GM21423 (cell line): ENCODE data around the gene TIMM23B.
A peak's percentile ranks its signal among the peaks of the same experiment; 100 is the strongest.
"Not testable (repeated sequence)": the region's sequence is repeated elsewhere in the genome, so short reads cannot be mapped to it uniquely, and the experiment has no call there.

Experiments
- ATAC-seq: cut with Tn5 transposase; IDR thresholded peaks from one replicate; pipeline ENCODE4 v1.9.1; 2021; ENCODE audit warnings: mild to moderate bottlenecking, moderate library complexity; ENCODE audit not compliant: unreplicated experiment

Gene TIMM23B, protein sequence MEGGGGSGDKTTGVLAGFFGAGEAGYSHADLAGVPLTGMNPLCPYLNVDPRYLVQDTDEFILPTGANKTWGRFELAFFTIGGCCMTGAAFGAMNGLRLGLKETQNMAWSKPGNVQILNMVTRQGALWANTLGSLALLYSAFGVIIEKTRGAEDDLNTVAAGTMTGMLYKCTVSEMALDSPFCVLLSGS

DNA sequence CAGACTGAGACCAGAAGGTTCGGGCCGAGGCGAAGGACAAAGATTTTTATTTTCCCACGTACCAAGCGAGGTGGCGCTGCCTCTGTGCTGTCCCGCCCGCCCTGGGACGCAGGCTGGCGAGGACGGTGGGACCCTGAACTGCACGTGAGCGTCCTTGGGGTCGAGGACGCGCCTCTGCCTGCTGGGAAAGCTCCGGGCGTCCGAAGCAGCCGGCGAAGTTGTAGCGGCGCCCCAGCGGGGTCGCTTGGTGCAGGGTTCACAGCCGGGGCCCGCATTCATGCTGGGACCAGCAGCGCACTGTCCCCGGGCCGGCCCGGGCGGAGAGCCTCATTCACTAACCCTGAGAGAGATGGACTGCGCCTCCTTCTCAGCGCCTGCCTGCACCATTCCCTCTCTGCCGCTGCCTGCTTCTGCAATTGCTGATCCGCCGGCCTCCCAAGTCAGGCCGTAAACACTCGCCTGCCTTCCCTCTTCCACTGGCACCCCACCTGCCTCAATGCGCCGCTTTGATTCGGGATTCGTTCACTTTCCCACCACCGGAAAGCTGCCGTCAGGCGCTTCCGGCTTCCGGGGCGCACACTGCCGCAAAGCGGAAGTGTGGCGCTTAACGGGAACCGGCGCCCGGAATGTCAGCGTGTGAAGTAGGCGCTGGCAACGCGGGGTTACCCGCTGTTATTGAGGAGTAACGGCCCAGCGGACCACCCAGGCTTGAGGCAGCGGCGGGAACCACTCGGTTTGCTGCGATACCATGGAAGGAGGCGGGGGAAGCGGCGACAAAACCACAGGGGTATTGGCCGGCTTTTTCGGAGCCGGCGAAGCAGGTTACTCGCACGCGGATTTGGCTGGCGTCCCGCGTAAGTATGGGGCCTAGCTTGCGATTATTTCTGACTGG, at the start of gene TIMM23B, which contains the start of gene PARG:
TIMM23B (plus strand) TSS at position 607 of the 892 bp plus-strand sequence; CDS start at position 749, 142 bp downstream.
PARG (minus strand) TSS at position 581 of the 892 bp plus-strand sequence; CDS start at position 279, 302 bp downstream.
- ATAC-seq: peak; percentile 75

DNA sequence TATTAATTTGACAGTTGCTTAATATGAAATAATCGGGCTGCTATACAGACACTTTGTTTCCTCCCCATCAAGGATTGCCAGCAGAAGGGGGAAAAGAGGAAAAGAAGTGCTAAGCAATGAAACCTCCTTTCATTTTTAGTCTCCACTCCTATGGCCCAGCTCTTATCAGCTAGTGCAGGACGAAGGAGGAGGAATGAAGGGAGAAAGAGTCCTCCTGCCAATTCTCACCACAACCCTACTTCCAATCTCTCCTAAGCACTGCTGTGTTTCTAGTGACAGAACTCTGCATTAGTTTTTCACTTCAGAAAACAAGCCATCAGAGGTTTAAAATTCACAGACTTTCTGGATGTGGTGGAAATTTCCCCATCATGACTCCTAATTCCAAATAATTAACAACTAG, 41.9 kb upstream of the TIMM23B start:
- ATAC-seq: not testable (repeated sequence)

DNA sequence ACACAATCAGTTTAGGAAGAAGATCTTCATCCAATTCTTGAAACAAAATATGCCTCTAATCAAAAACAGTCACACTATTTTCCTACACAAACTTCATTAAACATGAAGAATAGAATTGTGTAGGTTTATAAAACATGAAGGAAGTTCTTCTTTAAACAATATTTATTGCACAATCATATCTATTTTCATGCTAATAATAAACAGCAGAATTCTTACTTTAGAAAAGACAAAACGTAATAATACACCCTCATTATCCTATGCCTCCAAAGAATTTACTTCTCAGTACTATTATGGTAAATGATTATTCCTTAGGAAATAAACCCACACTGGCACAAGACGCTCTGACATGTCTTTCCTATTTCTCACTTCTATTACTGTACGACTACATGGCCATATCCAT, 41.4 kb upstream of the TIMM23B start:
- not testable (repeated sequence) for ATAC-seq

DNA sequence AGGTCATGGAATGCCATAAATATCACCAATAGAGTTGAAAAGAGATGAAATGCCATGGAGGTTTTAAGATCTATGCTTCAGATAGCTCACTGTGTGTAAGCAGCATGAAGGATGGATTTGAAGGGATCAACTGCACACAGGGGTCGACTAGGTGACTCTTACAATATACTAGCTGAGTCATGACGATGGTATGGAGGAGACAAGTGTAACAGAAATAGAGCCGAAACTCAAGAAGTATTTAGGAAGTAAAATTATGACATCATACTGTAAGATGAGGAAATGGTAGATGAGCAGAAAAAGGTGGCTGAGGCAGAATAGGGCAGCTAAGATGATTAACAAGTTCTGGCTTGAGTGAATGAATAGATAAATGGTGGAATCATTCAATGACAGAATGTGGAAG, 38.0 kb upstream of the TIMM23B start:
- not testable (repeated sequence) for ATAC-seq

DNA sequence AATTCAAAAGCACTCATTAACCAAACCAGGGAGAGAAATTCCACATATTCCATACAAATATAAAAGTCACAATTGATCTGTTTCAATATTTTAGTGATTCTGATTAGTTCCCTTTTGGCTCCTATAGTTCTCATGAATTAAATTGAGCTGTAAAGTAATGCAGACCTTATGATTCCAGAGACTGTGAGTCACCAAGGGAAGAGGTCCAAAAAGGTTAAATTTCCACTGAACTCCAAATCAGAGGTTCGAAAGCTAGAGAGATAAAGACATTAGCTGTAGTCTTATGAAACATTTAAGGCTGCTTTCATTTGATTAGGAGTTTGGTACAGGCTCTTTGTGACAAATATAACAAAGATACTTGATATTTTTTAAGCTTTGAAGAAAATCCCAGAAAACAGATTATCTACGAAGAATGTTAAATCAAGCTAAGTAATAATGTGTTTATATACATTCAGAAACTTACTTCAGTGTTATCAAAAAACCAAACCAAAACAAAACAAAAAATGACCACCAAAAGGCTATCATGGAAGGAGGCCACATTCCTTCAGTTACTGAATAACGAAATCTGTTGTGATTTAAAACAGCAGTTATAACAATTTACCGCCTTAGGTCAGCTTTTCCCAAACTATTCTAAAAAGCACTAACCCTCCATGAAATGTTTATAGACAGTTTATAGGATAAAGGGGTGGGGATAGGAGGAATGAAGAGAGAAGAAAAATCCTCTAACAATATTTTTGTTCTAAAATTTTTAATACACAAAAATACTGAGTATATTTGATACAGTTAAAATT, 33.4 kb upstream of the TIMM23B start:
- not testable (repeated sequence) for ATAC-seq

DNA sequence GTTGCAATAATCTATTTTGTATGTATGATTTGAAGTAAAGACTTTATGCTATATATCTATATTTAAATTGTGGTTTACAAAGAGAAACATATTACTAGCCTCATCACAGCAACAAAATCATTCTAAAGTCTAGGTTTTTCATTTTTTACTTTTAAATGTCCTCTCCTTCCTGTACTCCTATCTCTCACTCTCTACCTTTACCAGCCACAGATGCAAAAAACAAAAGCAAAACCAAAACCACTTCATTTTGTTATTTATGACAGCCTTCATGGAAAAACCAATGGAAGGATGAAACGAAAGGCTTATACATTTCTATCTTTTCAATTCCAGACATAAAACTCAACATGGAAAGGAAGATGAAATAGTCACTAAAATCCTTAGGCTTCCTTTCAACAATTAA, 31.6 kb upstream of the TIMM23B start:
- not testable (repeated sequence) for ATAC-seq

DNA sequence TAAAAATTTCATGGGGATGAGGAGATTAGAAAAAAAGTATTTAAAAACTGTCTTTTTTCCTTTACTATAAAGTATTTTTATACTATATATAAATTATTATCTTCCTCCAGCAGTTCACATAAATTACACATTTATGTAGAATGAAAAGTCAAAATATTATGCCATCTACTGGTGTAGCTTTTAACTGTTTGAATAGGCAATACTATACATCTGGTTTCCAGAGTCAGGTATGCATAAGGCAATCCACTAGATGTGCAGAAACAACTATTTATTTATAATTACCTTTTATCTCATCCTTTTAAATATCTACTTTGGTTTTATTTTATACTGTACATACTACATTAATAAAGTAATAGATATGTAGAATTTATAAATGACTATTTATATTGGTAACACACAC, 25.4 kb upstream of the TIMM23B start:
- not testable (repeated sequence) for ATAC-seq

DNA sequence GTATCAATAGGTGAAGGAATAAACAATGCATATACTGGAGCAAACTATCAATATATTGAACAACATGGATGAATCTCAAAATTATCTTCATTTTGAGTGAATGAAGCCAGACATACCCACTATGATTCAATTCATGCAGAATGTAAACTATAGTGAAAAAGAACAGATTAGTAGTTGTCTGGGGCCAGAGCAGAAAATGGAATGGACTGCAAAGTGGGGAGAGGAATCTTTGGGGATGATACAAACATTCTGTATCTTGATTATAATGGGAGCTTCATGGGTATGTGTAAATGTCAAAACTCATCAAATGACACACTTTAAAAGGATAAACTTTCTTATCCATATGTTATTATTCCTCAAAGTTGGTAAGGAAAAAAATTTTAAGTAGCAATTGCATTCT, 23.9 kb upstream of the TIMM23B start:
- ATAC-seq: not testable (repeated sequence)

DNA sequence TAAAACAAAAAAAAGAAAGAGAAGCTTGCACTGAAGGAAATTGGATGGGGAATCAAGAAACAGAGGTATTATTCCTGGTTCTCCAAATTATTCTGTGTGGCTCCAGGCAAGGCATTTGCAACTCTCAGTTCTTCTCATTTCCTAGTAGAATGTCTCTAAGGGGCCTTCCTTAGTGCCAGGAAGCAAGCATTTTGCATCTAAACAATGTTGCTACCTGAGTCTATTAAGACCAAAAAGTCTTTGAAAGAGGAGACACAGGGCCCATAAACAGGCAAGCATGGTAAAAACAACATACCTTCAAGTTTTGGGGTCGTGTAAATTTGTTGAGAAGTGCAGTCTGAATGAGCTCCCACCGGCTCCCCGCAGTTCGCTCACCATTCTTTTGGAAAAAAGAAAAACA, 19.8 kb upstream of the TIMM23B start:
- ATAC-seq: not testable (repeated sequence)

DNA sequence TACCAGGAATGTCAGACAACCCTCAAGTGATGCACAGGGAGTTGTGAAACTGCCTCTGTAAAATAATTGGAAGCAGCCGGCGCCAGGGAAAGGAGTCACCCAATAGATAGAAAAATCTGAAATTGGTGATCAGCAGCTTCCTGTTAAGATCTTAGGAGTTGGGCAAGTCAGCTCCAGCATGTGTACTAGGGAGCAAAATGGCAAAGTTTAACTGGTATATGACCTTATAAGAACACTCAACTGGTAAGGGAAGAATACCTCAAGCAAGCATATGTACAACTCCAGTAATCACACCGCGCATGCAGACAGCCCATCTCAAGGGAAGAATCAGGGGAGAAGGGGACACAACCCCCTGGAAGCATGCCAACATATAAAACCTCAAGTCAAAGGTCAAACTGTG, 18.3 kb upstream of the TIMM23B start:
- not testable (repeated sequence) for ATAC-seq

DNA sequence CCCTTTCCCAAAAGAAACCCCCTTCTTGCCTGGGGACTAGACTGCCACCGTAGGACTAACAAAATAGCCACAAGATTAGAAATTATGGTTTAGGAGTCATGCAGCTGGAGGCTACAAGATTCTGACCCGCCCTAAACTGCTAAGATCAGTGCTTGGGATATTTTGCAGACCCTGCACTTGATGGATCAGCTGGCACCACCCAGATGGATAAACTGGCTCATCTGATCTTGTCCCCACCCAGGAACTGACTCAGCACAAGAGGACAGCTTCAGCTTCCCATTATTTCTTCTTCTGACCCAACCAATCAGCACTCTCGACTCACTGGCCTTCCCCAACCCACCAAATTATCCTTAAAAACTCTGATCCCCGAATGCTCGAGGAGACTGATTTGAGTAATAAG, 10.6 kb upstream of the TIMM23B start:
- not testable (repeated sequence) for ATAC-seq

DNA sequence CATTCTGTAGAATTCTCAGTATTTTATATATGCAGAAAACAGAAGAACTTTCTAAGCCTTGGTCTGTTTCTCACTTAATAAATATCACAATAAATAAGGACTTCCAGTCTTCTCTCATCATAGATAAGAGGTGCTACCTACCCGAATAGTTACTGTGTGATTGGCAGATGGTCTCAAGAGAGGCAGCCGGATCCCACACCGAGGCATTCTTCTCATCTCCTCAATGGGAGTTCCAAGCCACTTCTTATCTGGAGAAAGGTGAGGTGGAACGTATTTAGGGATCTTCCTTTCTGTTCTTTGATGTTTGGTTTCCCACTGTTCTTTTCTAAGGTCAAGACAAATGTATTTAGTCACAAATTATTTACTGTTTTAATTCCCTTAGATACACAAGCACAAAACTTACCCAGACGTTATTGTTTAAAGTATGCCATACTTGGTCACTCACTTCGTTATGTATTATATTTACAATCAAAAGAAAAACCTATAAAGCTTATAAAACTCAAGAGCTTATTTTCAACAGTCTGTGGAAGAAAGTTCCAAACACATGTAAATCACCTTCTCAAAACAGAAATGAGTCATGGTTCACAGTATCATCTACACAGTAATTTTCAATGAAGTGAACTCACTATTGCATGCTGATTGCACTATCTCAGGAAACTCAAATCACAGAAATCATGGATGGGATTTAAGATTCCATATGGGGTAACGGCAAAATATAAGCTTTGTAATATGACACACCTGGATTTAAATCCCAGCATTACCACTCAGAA, 9.7 kb upstream of the TIMM23B start:
- not testable (repeated sequence) for ATAC-seq

DNA sequence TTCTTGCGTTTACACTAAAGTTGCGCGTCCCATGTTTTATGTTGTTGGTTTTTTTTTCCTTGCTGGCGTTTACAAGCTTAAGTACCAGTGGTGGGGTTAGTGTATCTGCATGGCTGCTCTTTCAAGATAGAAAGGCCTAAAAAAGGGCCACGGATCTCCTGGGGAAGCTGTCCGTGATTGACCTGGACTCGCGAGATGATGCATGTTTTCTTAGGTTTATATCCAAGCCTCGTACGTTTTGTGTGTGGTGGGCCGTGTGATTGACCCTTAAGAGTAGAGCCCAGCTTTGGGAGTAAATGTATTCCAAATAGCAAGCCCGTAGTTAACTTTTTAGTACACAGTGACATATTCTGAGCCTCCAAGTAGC, 469 bp downstream of the TIMM23B start:
- peak; percentile 12 for ATAC-seq

DNA sequence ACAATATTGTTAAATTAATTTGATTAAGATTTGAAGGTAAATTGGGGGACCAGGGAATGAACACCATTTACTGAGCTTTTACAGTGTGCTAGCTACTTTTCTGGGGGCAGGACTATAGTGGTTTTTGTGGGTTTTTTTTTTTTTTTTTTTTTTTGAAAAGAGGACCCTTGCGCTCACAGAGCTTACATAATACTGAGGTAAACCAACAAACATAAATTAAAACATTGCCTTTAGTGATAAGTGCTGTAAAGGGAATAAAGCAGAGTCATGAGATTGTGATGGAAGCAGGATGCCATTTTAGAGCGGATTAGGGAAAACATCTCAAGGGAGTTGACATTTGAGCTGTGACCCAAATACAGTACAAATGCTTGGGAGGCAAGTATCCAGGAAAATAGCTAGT, 1.8 kb downstream of the TIMM23B start:
- not testable (repeated sequence) for ATAC-seq

DNA sequence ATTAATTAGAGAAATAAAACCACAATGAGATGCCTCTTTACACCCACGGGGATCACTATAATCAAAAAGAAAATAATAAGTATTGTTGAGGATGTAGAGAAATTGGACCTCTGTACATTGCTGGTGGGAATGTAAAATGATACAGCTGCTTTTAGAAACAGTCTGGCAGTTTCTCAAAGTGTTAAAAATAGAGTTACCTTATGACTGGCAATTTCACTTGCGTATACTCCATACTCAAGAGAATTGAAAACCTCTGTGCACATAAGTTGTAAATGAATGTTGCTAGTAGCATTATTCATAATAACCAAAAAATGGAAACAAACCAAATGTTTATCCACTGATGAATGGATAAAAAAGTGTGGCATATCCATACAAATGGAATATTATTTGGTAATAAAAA, 6.3 kb downstream of the TIMM23B start:
- not testable (repeated sequence) for ATAC-seq

DNA sequence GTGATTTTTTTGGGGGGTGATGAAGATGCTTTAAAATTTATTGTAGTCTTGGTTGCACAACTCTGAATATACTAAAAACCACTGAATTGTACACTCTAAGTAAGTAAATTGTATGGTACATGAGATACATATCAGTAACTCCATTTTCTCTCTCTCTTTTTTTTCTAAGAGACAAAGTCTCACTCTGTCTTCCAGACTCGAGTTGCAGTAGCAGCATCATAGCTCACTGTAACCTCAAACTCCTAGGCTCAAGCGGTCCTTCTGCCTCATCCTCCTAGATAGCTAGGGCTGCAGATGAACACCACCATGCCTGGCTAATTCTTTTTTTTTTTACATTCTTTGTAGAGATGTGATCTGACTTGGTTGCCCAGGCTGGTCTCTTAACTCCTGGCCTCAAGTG, 6.9 kb downstream of the TIMM23B start:
- ATAC-seq: not testable (repeated sequence)

DNA sequence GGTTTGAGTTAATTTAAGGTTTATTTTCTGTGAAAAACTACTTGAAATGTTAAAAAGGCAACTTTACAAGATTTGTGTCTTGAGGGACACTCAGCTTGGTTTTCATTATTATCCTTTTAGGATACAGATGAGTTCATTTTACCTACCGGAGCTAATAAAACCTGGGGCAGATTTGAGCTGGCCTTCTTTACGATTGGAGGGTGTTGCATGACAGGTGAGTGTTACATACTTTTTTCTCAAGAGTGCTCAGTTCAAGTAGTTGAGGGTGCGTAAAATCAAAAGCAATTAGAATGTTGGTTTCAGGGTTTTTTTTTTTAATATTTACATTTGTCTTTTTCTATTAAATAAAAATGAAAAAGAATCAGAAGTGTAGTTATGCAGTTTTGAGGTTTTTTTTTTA, 10.2 kb downstream of the TIMM23B start:
- not testable (repeated sequence) for ATAC-seq

DNA sequence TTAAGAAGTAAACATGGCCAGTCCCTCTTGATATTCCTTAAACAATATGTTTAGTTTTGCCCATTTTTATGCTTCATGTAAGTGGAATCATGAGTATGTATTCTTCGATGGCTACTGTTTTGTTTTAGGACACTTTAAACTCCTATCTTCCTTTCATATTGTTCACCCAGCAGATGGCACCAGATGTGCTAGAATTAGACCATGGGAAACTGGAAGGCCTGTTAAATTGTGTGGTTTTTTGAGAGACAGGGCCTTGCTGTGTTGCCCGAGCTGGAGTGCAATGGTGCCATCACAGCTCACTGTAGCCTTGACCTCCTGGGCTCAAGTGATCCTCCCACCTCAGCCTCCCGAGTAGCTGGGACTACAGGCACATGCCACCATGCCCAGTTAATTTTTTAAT, 11.3 kb downstream of the TIMM23B start:
- ATAC-seq: not testable (repeated sequence)

DNA sequence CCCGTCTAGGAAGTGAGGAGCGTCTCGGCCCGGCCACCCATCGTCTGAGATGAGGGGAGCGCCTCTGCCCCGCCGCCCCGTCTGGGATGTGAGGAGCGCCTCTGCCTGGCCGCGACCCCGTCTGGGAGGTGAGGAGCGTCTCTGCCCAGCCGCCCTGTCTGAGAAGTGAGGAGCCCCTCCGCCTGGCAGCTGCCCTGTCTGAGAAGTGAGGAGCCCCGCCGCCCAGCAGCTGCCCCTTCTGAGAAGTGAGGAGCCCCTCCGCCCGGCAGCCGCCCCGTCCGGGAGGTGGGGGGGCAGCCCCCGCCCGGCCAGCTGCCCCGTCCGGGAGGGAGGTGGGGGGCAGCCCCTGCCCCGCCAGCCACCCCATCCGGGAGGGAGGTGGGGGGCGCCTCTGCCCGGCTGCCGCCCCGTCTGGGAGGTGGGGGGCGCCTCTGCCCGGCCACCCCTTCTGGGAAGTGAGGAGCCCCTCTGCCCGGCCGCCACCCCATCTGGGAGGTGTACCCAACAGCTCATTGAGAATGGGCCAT, 28.5 kb downstream of the TIMM23B start:
- ATAC-seq: not testable (repeated sequence)

DNA sequence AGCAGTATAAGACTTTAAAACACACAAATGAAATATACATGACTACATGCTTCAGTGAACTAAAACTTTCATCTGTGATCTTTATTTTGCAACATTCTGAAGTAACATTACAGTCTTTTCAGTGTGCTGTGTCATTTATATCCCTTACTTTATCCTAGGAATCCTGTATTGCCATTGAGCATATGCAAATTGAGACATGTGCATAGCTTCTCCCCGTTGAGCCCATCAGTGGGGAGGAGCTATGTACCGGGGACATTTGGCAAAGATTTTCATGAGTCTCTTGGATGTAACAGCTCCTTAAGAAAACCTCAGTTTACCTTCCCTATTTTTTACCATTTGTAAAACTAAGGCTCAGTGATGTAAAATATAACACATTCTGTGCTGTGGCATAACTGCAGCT, 29.6 kb downstream of the TIMM23B start:
- not testable (repeated sequence) for ATAC-seq
